WI38 (cell line): Measurements from ENCODE around the gene OBSCN.

Experiments
- H3K4me3 ChIP-seq: 2 replicates; pipeline ENCODE4 v1.5.1; 2011; ENCODE audit warnings: low read depth, mild to moderate bottlenecking, control low read depth, low read length
- CTCF ChIP-seq: IDR thresholded peaks from 2 replicates; pipeline ENCODE4 v1.5.1; 2012; ENCODE audit warnings: low read depth, mild to moderate bottlenecking, control low read depth, low read length

Gene OBSCN

GRCh38 chr1:228325267-228325666 lies 117.4 kb downstream of the OBSCN start:
- no peak overlapping the region for H3K4me3 ChIP-seq
- no peak for TF ChIP-seq CTCF

GRCh38 chr1:228329887-228330286 lies 122.0 kb downstream of the OBSCN start:
- H3K4me3 ChIP-seq, result no peak overlapping the region
- TF ChIP-seq CTCF, result no peak

- no peak for TF ChIP-seq CTCF
- H3K4me3 ChIP-seq, result no peak overlapping the region
These were observed 125.2 kb downstream of the OBSCN start for GRCh38 chr1:228332797-228333738.

GRCh38 chr1:228333739-228334115 lies 125.9 kb downstream of the OBSCN start:
- no peak overlapping the region for H3K4me3 ChIP-seq
- no peak for TF ChIP-seq CTCF

- H3K4me3 ChIP-seq, result no peak overlapping the region
- no peak for TF ChIP-seq CTCF
These were observed 126.5 kb downstream of the OBSCN start for GRCh38 chr1:228334226-228334935.

GRCh38 chr1:228334954-228335353 lies 127.1 kb downstream of the OBSCN start:
- no peak for TF ChIP-seq CTCF
- H3K4me3 ChIP-seq, result no peak overlapping the region
